ENCODE results near the gene MTERF4. TPM values are rescaled to one million over a fixed set of nuclear protein-coding genes. Genes with fewer than 3 reads are reported as not detected.

Gene MTERF4
- total RNA-seq, 4 donors from 2014 or later: 28.9 to 60.5 (median 38.9) TPM

GRCh38 chr2:241128266-241128665 is 26.2 kb upstream of the MTERF4 start:
- no peak for TF ChIP-seq EP300 (IDR thresholded peaks at IDR 0.05)
- TF ChIP-seq, protein P1, sequence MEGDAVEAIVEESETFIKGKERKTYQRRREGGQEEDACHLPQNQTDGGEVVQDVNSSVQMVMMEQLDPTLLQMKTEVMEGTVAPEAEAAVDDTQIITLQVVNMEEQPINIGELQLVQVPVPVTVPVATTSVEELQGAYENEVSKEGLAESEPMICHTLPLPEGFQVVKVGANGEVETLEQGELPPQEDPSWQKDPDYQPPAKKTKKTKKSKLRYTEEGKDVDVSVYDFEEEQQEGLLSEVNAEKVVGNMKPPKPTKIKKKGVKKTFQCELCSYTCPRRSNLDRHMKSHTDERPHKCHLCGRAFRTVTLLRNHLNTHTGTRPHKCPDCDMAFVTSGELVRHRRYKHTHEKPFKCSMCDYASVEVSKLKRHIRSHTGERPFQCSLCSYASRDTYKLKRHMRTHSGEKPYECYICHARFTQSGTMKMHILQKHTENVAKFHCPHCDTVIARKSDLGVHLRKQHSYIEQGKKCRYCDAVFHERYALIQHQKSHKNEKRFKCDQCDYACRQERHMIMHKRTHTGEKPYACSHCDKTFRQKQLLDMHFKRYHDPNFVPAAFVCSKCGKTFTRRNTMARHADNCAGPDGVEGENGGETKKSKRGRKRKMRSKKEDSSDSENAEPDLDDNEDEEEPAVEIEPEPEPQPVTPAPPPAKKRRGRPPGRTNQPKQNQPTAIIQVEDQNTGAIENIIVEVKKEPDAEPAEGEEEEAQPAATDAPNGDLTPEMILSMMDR (IDR thresholded peaks at IDR 0.05): no peak
- no peak for TF ChIP-seq POLR2A (IDR thresholded peaks at IDR 0.05)
- Histone ChIP-seq H3K9me3 (no peaks in the 10 kb centered on the region), H3K27me3 (no peaks in the 10 kb centered on the region), H3K36me3 (peaks cover 0 to 24% (median 0%) of the 10 kb centered on the region in 3 donors), H3K27ac (no peak overlapping the region), H3K4me1 (no peaks in the 10 kb centered on the region), H3K4me3 (no peak overlapping the region)
- 93 to 97% methylated on average over 8 of the region's 8 CpGs for WGBS, 2 donors
- no peak for DNase-seq (ENCODE audit: low spot score in 2 of 2)

DNA sequence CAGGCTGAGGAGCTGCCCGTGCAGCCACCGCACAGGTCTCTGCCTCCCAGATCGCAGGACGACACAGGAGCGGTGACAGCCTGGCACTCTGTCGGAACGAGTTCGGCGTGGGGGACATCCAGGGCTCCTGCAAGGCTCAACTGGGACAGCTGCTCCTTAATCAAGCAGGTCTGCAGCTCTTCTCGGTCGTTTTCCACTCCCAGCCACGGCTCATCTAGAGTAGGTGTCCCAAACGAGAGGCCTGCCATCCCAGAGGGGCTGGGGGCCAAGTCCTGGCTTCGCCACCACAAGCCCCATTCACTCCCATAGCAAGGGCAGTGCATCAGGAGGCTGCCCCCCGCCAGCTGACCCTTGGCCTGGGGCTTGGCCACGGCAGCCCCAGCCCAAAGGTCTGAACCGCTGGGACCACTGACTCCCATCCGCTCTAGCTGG is 24.7 kb upstream of the MTERF4 start:
- H3K36me3 ChIP-seq: peaks cover 0 to 32% (median 0%) of the 10 kb centered on the region in 3 donors
- DNase-seq (ENCODE audit: low spot score in 2 of 2): no peak
- TF ChIP-seq POLR2A (IDR thresholded peaks at IDR 0.05) (no peak), EP300 (IDR thresholded peaks at IDR 0.05) (no peak)
- TF ChIP-seq, protein P1 (IDR thresholded peaks at IDR 0.05): no peak
- no peaks in the 10 kb centered on the region for H3K4me1 ChIP-seq
- H3K27me3 ChIP-seq: no peaks in the 10 kb centered on the region
- no peak overlapping the region for H3K27ac ChIP-seq
- no peak overlapping the region for H3K4me3 ChIP-seq
- no peaks in the 10 kb centered on the region for H3K9me3 ChIP-seq
- WGBS, 2 donors: 89 to 94% methylated on average over 18 of the region's 18 CpGs

GRCh38 chr2:241126201-241126611 is 24.1 kb upstream of the MTERF4 start:
- H3K27me3 ChIP-seq: no peaks in the 10 kb centered on the region
- H3K9me3 ChIP-seq: no peaks in the 10 kb centered on the region
- no peak overlapping the region for H3K4me3 ChIP-seq
- H3K4me1 ChIP-seq: no peaks in the 10 kb centered on the region
- 85 to 93% methylated on average over 17 to 19 of the region's 21 CpGs for WGBS, 2 donors
- TF ChIP-seq EP300 (IDR thresholded peaks at IDR 0.05): no peak
- TF ChIP-seq, protein P1 (IDR thresholded peaks at IDR 0.05): no peak
- TF ChIP-seq POLR2A (IDR thresholded peaks at IDR 0.05): no peak
- H3K36me3 ChIP-seq: peaks cover 0 to 32% (median 0%) of the 10 kb centered on the region in 3 donors
- DNase-seq (ENCODE audit: low spot score in 2 of 2): no peak
- no peak overlapping the region for H3K27ac ChIP-seq

- no peaks in the 10 kb centered on the region for H3K4me1 ChIP-seq
- DNase-seq (ENCODE audit: low spot score in 2 of 2): no peak
- H3K9me3 ChIP-seq: no peaks in the 10 kb centered on the region
- H3K27ac ChIP-seq: no peak overlapping the region
- H3K4me3 ChIP-seq: no peak overlapping the region
- 85 to 94% methylated on average over 13 of the region's 13 CpGs for WGBS, 2 donors
- H3K27me3 ChIP-seq: no peaks in the 10 kb centered on the region
- no peak for TF ChIP-seq EP300 (IDR thresholded peaks at IDR 0.05)
- no peak for TF ChIP-seq POLR2A (IDR thresholded peaks at IDR 0.05)
- TF ChIP-seq, protein P1 (IDR thresholded peaks at IDR 0.05): no peak
- peaks cover 0 to 31% (median 0%) of the 10 kb centered on the region in 3 donors for H3K36me3 ChIP-seq
Measured at GRCh38 chr2:241125626-241126025, 23.5 kb upstream of the MTERF4 start.

DNA sequence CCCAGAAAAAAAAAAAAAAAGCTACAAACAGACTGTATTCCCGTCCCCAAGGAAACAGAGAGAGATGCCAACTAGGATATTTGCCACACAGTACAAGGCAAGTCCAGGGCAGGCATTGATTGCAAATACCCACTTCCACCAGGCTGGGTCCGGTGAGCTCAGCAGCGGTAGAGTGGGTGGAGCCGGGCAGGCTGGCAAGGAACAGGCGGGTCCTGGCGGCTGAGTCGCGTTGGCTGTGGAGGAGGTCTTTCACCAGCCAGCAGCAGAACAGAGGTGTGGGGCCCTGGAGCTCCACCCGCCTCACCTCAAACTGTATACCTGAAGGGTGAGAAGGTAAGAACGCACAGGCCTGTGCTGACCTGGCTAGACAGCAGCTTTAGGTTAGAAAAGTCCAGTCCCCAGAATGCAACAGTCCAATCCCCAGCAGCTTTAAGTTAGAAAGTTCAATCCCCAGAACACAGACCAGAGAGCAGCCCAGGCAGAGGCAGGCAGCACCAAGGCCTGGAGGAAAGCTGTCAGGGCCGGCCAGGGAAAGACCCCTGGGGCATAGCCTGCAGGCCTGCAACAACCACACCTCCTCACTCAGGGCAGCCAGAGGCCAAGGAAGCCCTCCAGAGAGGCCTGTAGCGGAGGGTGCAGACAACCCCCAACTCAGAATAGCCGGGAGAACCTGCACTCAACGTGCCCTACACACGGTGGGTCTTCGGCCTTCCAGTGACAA is 21.9 kb upstream of the MTERF4 start:
- Histone ChIP-seq H3K4me1 (no peaks in the 10 kb centered on the region), H3K4me3 (no peak overlapping the region), H3K27ac (no peak overlapping the region), H3K27me3 (no peaks in the 10 kb centered on the region), H3K9me3 (no peaks in the 10 kb centered on the region), H3K36me3 (peaks cover 0 to 28% (median 0%) of the 10 kb centered on the region in 3 donors)
- no peak for DNase-seq (ENCODE audit: low spot score in 2 of 2)
- TF ChIP-seq POLR2A (IDR thresholded peaks at IDR 0.05) (no peak), EP300 (IDR thresholded peaks at IDR 0.05) (no peak)
- TF ChIP-seq, protein P1 (IDR thresholded peaks at IDR 0.05): no peak
- 80% methylated on average over 16 of the region's 16 CpGs for WGBS, 2 donors
